ENCODE measurements around the gene MPP3.
A peak's percentile ranks its signal among the peaks of the same experiment; 100 is the strongest.

The MPP3 gene

DNA sequence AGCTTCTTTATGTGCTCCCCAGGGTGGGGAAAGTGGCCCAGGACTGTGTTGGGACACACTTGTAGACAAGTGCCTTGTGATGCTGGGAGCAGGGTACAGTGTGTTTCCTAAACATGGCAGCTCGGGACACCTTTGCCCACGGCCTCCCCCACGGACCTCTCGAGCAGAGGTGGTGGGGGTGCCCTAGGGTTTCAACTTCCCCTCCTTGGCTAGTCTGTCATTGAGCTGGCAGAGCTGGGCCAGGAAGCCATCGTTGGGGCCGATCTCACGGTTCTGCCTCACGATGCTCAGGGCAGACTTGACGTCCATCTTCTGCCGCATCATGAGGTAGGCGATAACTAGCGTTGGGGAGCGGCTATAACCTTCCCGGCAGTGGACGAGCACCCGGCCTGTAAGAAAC is 63.5 kb downstream of the MPP3 start:
- no peak for DNase-seq

- DNase-seq, result no peak
Observed at GRCh38 chr17:43768943-43769342, 64.0 kb downstream of the MPP3 start.

DNA sequence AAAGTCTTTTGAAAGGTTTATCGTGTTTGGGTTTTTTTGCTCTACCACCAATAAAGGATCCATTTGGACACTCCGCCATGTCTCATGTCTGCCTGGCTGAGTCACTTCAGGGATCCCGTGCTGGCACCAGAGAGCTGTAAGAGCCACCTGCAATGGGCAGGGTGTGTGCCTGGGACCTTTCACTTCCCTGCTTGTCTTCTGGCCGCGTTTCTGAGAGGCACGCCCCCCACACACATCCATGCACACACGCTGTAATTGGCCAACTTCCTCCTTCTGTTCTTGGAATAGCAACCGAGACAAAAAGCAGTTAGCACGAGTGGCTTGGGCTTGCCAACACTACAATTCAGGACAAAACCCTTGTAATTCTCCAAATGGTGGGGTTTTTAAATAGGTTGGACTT is 64.6 kb downstream of the MPP3 start:
- no peak for DNase-seq

DNA sequence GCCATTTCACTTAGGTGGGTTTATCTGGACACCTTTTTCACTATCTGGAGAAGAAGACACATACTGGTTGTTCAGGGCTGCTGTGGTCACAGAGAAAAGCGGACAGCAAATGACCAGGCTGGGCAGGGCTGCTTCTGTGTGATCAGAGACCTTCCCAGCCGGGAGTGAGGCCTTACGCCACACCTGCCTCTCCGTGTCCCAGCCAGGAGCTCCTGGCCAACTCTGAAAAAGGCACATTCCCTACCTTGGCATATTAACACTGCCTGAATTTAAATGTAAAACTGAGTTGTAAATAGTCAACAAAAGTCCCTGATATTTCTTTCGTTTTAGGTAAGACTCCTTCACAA is 65.3 kb downstream of the MPP3 start:
- DNase-seq, result no peak

DNA sequence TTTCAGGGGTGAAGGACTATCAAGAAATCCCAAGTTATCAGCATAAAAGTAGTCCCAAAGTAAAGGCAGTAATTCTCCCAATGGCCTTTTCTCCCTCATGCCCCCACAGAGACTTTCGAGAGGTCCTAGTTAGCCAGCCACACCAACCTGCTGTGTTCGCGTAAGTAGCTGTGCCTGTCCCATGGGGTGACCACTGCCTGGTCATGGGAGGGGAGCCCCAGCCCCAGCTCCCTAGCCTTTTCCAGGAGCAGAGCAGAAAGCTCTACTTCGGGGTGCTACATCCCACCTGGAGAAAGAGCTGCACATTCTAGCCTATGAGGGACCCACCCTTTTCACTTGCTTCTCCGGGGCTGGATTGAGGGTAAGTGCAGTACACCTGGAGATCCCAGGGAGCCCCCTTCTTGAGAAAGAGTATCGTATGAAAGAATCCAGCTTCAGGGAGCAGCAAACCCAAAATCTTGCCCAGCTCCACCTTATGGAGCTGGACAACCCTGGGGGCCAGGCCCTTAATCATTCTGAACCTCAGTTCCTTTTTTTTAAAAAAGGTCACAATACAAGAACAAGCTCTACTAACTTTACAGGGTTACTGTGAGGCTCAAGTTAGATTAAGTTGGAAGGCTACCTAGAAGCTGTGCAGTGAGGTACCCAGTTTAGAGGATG is 65.8 kb downstream of the MPP3 start:
- DNase-seq, result no peak

GRCh38 chr17:43766413-43767052 is 66.4 kb downstream of the MPP3 start:
- DNase-seq, result peak; percentile 57

DNA sequence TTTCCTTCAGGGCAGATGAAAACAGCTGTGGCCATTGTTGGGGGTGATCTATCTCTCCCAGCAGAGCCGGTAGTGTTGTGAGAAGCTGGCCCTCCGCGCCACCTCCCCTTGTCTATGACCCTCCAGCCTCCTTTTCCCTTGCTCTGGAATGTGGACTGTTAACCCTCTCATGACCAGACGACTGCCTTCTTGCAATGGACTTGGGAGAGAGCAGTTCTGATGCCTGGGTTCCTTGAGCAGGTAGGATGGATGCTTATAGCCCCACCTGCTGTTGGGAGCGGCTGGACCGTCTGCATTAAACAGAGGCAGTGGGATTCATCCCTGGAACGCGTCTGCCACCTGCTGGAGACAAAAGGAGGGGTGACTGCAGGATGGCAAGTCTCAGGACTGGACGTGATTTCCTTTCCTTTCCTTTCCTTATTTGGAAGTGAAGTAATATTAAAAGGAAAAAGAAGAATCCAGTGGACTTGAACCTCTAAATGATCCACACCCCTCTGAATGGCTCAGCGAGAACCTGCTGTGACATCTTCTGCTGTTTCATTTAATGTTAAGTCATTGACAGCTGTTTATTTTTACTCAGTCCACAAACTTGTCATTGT is 72.6 kb downstream of the MPP3 start:
- DNase-seq, result peak; percentile 86

DNA sequence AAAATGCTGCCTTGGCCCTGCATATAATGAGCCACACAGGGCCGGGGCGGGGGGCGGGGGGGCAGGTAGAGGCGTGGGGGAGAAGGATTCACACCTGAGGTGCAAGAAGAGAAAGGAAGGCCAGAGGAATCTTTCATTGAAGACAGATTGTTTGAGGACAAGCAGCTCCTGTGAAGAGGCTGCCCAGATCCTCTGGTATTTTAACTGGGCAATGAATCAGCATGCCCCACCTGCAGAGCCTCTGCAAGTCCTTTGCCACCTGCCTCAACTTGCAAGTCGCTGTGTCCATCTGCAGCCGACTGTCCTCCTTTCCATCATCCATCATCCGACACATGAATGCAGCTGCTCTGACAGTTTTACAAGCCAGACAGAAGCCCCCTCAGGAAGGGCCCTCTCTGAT is 73.1 kb downstream of the MPP3 start:
- no peak for DNase-seq

DNA sequence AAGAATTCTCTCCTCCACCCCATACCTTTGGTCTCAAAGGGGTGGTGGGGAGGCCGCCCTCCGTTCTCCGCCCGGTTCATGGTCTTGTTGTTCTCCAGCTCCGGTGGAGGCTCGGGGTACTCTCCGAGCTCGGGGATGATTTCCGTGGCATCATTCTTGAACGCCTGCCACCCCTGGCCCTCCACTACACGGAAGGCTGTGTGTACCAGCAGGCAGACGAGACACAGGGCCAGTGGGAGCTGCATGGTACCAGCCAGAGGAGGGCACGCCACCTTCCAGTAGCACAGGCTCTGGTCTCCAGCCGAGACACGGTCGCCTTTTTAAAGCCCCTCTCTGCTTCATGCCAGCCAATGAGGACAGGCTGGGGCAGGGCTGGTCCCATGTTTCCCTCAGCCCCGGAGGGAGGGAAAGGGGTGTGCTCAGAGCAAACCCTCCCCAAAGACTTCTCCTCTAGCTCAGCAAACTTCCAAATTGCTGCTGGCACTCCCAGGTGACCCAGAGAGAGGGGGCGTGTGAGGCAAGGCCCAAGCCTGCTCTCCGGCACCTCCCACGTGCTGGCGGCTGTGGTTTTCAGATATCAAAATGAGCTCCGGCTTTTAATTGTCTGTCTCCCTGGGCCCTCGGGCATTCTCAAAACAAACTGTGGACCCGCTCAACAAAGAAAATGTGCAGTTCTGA is 74.3 kb downstream of the MPP3 start, which contains the start of gene SOST:
TSS of gene SOST (minus strand) at position 295 of the 678 bp plus-strand sequence. CDS start at position 245, 50 bp downstream.
- no peak for DNase-seq

DNA sequence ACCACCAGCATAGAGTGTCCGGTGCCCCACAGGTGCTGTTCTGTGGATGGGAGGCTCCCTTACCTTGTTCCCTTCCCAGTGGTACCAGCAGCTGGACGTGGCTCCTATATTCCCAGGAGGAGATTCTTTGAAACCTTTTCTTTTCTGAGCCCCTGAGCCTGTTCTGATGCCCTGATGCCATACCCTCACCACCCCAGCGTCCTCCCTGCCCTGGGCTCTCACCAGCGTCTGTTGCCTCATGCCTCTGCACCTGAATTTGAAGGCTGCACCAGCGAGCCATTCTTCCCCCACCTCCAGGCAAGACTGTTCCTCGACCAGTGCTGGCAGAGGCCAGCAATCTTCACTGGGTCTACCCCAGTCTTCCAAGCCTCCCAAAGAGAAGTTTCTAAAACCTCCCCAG is 74.9 kb downstream of the MPP3 start:
- no peak for DNase-seq

DNA sequence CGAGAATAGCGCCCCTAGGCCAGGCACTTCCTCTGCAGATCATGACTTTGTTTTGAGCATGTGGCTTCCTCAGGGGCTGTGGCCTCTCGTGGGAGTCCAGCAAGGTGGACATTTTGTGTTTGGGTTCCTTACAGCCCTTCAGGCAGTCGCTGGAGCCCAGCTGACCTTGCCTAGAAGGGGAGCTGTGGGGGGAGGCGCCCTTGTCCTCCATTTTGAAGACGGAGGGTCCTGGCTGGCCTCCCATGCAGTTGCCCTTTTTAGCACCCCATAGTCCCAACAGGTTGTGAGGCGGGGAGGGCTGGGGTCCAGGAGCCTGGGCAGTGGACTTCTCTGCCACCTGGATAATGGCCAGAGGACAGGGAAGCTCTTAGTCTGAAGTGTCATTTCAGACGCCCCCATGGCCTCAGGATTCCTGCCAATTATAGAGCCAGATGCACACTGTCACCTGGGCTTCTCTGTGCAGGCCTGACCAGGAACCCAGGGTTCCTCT is 75.7 kb downstream of the MPP3 start:
- no peak for DNase-seq

DNA sequence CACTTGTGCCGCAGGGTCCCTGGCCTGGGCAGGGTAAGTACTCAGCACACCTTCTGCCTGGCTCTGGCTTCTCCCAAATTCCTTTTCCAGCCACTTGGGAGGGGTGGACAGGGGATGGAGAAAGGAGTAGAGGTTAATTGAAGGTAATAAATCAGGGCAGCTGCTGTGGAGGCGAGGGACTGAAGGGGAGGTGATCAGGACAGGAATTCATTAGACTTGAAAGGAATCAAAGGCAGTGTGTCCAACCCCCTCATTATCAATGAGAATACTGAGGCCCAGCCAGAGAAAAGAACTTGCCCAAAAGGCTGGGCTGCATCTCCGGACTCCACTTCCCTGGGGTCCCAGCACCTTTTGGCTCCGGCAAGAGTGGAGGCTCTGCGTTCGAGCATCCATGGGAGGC is 76.7 kb downstream of the MPP3 start:
- no peak for DNase-seq

GRCh38 chr17:43755389-43755875 is 77.5 kb downstream of the MPP3 start:
- DNase-seq, result no peak

- no peak for DNase-seq
Observed at GRCh38 chr17:43754947-43755346, 78.0 kb downstream of the MPP3 start.

- no peak for DNase-seq
Observed at GRCh38 chr17:43753493-43754129, 79.3 kb downstream of the MPP3 start.

Data from NCI-H510A treated with DMSO at 0.1 percent for 48 hours (cell line).